Measurements from ENCODE around the gene DNAJB12.

The DNAJB12 gene

DNA sequence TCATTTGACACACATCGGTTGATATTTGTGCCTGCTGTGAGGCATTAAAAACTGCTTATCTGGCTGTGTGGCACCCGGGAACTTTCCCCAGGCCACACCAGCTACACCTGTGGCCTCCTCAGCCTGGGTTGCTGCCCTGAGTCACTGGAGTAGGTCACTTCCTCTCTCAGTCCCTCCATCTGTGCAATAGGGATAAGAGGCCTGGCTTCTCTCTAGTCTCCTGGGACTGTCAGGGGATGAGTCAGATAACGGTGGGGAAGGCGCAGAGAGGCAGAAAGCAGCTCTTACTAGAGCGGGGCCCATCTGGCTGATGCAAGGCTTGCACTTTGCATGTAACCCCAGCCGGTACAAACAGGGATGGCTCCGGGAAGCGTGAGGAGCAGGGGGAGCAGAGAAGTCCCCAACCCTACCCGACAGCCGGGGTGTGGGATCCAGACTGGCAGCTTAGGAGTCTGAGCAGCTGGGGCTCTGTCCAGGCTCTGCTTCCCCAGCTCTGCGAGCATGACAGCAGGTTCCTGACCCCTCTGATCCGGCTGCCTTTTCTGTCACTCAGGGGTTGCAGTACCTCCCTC, 34.0 kb downstream of the DNAJB12 start (continued):
- TF ChIP-seq, protein P1, sequence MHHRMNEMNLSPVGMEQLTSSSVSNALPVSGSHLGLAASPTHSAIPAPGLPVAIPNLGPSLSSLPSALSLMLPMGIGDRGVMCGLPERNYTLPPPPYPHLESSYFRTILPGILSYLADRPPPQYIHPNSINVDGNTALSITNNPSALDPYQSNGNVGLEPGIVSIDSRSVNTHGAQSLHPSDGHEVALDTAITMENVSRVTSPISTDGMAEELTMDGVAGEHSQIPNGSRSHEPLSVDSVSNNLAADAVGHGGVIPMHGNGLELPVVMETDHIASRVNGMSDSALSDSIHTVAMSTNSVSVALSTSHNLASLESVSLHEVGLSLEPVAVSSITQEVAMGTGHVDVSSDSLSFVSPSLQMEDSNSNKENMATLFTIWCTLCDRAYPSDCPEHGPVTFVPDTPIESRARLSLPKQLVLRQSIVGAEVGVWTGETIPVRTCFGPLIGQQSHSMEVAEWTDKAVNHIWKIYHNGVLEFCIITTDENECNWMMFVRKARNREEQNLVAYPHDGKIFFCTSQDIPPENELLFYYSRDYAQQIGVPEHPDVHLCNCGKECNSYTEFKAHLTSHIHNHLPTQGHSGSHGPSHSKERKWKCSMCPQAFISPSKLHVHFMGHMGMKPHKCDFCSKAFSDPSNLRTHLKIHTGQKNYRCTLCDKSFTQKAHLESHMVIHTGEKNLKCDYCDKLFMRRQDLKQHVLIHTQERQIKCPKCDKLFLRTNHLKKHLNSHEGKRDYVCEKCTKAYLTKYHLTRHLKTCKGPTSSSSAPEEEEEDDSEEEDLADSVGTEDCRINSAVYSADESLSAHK (tag by site-specific recombination; IDR thresholded peaks at IDR 0.05), result peak; percentile 90
- peak; percentile 82 for TF ChIP-seq ZXDB (tag by site-specific recombination; IDR thresholded peaks at IDR 0.05)
- TF ChIP-seq SCRT2 (tag by site-specific recombination; IDR thresholded peaks at IDR 0.05), result peak; percentile 99
- no peak for TF ChIP-seq ZNF510 (tag by site-specific recombination; IDR thresholded peaks at IDR 0.05; ENCODE audit: insufficient replicate concordance)
- TF ChIP-seq, protein P2, sequence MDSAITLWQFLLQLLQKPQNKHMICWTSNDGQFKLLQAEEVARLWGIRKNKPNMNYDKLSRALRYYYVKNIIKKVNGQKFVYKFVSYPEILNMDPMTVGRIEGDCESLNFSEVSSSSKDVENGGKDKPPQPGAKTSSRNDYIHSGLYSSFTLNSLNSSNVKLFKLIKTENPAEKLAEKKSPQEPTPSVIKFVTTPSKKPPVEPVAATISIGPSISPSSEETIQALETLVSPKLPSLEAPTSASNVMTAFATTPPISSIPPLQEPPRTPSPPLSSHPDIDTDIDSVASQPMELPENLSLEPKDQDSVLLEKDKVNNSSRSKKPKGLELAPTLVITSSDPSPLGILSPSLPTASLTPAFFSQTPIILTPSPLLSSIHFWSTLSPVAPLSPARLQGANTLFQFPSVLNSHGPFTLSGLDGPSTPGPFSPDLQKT (IDR thresholded peaks at IDR 0.05; ENCODE audit: borderline replicate concordance, low read depth, low read length), result no peak
- TF ChIP-seq ZNF623 (tag by site-specific recombination; IDR thresholded peaks at IDR 0.05), result peak; percentile 32
- TF ChIP-seq, protein P3, sequence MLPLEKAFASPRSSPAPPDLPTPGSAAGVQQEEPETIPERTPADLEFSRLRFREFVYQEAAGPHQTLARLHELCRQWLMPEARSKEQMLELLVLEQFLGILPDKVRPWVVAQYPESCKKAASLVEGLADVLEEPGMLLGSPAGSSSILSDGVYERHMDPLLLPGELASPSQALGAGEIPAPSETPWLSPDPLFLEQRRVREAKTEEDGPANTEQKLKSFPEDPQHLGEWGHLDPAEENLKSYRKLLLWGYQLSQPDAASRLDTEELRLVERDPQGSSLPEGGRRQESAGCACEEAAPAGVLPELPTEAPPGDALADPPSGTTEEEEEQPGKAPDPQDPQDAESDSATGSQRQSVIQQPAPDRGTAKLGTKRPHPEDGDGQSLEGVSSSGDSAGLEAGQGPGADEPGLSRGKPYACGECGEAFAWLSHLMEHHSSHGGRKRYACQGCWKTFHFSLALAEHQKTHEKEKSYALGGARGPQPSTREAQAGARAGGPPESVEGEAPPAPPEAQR (tag by site-specific recombination; IDR thresholded peaks at IDR 0.05), result 0 out of 2 replicates have a peak, but pooled peaks have one; percentile 15
- TF ChIP-seq ZNF311 (tag by site-specific recombination; IDR thresholded peaks at IDR 0.05; ENCODE audit: borderline replicate concordance), result no peak
- TF ChIP-seq WT1 (tag by site-specific recombination; IDR thresholded peaks at IDR 0.05), result peak; percentile 59; the same call in 1 of the 2 replicates
- peak; percentile 92; the same call in 1 of the 2 replicates for TF ChIP-seq ZNF561 (tag by site-specific recombination; IDR thresholded peaks at IDR 0.05; ENCODE audit: borderline replicate concordance)
- TF ChIP-seq, protein P4, sequence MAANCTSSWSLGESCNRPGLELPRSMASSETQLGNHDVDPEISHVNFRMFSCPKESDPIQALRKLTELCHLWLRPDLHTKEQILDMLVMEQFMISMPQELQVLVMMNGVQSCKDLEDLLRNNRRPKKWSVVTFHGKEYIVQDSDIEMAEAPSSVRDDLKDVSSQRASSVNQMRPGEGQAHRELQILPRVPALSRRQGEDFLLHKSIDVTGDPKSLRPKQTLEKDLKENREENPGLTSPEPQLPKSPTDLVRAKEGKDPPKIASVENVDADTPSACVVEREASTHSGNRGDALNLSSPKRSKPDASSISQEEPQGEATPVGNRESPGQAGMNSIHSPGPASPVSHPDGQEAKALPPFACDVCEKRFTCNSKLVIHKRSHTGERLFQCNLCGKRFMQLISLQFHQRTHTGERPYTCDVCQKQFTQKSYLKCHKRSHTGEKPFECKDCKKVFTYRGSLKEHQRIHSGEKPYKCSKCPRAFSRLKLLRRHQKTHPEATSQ (tag by site-specific recombination; IDR thresholded peaks at IDR 0.05), result 0 out of 2 replicates have a peak, but pooled peaks have one; percentile 59
- no peak for TF ChIP-seq ZNF530 (tag by site-specific recombination; IDR thresholded peaks at IDR 0.05; ENCODE audit: low read depth)
- no peak for TF ChIP-seq ZNF514 (tag by site-specific recombination; IDR thresholded peaks at IDR 0.05)
- TF ChIP-seq ZFHX2 (tag by site-specific recombination; conservative IDR thresholded peaks at IDR 0.05), result no peak
- TF ChIP-seq ZNF184 (tag by site-specific recombination; IDR thresholded peaks at IDR 0.05), result peak; percentile 54; the same call in 1 of the 2 replicates
- TF ChIP-seq ZSCAN23 (tag by site-specific recombination; IDR thresholded peaks at IDR 0.05), result peak; percentile 73
- no peak for TF ChIP-seq BCL11B (tag by site-specific recombination; IDR thresholded peaks at IDR 0.05; ENCODE audit: low read depth)
- TF ChIP-seq ZNF549 (tag by site-specific recombination; IDR thresholded peaks at IDR 0.05), result no peak
- no peak for TF ChIP-seq ZNF658 (tag by site-specific recombination; IDR thresholded peaks at IDR 0.05)
- no peak for TF ChIP-seq ZSCAN16 (tag by site-specific recombination; IDR thresholded peaks at IDR 0.05)
- TF ChIP-seq ZNF138 (tag by site-specific recombination; IDR thresholded peaks at IDR 0.05; ENCODE audit: borderline replicate concordance), result no peak
- TF ChIP-seq ZNF670 (tag by site-specific recombination; IDR thresholded peaks at IDR 0.05; ENCODE audit: low read depth), result no peak
- TF ChIP-seq, protein P5, sequence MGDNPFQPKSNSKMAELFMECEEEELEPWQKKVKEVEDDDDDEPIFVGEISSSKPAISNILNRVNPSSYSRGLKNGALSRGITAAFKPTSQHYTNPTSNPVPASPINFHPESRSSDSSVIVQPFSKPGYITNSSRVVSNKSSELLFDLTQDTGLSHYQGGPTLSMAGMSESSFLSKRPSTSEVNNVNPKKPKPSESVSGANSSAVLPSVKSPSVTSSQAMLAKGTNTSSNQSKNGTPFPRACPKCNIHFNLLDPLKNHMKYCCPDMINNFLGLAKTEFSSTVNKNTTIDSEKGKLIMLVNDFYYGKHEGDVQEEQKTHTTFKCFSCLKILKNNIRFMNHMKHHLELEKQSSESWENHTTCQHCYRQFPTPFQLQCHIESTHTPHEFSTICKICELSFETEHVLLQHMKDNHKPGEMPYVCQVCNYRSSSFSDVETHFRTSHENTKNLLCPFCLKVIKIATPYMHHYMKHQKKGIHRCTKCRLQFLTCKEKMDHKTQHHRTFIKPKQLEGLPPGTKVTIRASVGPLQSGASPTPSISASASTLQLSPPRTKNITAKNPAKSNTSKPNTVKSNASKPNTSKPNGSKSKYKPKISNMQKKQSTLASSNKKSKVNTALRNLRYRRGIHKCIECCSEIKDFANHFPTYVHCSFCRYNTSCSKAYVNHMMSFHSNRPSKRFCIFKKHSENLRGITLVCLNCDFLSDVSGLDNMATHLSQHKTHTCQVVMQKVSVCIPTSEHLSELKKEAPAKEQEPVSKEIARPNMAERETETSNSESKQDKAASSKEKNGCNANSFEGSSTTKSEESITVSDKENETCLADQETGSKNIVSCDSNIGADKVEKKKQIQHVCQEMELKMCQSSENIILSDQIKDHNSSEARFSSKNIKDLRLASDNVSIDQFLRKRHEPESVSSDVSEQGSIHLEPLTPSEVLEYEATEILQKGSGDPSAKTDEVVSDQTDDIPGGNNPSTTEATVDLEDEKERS (tag by site-specific recombination; IDR thresholded peaks at IDR 0.05), result no peak; the same call in 1 of the 2 replicates
- TF ChIP-seq, protein P6, sequence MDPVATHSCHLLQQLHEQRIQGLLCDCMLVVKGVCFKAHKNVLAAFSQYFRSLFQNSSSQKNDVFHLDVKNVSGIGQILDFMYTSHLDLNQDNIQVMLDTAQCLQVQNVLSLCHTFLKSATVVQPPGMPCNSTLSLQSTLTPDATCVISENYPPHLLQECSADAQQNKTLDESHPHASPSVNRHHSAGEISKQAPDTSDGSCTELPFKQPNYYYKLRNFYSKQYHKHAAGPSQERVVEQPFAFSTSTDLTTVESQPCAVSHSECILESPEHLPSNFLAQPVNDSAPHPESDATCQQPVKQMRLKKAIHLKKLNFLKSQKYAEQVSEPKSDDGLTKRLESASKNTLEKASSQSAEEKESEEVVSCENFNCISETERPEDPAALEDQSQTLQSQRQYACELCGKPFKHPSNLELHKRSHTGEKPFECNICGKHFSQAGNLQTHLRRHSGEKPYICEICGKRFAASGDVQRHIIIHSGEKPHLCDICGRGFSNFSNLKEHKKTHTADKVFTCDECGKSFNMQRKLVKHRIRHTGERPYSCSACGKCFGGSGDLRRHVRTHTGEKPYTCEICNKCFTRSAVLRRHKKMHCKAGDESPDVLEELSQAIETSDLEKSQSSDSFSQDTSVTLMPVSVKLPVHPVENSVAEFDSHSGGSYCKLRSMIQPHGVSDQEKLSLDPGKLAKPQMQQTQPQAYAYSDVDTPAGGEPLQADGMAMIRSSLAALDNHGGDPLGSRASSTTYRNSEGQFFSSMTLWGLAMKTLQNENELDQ (tag by site-specific recombination; IDR thresholded peaks at IDR 0.05; ENCODE audit: low read depth), result no peak
- TF ChIP-seq BCL11A (tag by site-specific recombination; IDR thresholded peaks at IDR 0.05; ENCODE audit: low read depth), result peak; percentile 96
- peak; percentile 98 for TF ChIP-seq ZSCAN30 (tag by site-specific recombination; IDR thresholded peaks at IDR 0.05)
- TF ChIP-seq ZNF394 (tag by site-specific recombination; IDR thresholded peaks at IDR 0.05; ENCODE audit: borderline replicate concordance), result peak; percentile 93
- TF ChIP-seq ZNF174 (tag by site-specific recombination; IDR thresholded peaks at IDR 0.05), result no peak
